ENCODE data around the gene ARHGAP5.
"Not testable (repeated sequence)": the region's sequence is repeated elsewhere in the genome, so short reads cannot be mapped to it uniquely, and the experiment has no call there.

Gene ARHGAP5

DNA sequence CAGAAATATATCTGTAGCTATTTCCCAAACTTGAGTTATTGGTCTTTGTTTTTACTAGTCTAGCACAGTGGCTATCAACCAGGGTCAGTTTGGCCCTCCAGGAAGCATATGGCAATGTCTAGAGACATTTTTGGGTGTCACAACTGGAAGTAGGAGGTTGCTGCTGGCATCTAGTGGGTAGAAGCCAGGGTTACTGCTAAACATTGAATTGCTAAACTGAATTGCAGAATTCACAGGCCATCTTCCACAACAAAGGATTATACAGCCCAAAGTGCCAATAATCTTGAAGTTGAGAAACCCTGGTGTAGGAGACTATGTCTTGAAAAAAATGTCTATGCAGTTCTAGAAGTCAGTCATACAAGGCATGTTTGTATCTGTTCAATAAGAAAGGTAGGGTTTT lies 27.7 kb downstream of the ARHGAP5 start:
- H3K27me3 ChIP-seq (ENCODE audit: insufficient read depth, low read depth, severe bottlenecking) = no peaks in the 10 kb centered on the region
- H3K9me3 ChIP-seq (ENCODE audit: severe bottlenecking) = no peaks in the 10 kb centered on the region
- no peak overlapping the region for H3K27ac ChIP-seq
- TF ChIP-seq, protein P1, sequence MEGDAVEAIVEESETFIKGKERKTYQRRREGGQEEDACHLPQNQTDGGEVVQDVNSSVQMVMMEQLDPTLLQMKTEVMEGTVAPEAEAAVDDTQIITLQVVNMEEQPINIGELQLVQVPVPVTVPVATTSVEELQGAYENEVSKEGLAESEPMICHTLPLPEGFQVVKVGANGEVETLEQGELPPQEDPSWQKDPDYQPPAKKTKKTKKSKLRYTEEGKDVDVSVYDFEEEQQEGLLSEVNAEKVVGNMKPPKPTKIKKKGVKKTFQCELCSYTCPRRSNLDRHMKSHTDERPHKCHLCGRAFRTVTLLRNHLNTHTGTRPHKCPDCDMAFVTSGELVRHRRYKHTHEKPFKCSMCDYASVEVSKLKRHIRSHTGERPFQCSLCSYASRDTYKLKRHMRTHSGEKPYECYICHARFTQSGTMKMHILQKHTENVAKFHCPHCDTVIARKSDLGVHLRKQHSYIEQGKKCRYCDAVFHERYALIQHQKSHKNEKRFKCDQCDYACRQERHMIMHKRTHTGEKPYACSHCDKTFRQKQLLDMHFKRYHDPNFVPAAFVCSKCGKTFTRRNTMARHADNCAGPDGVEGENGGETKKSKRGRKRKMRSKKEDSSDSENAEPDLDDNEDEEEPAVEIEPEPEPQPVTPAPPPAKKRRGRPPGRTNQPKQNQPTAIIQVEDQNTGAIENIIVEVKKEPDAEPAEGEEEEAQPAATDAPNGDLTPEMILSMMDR (IDR thresholded peaks at IDR 0.05; ENCODE audit: low read depth, low read length) = no peak
- H3K36me3 ChIP-seq = no peaks in the 10 kb centered on the region
- DNase-seq = no peak
- H3K4me3 ChIP-seq (ENCODE audit: low read depth, low read length) = no peak overlapping the region

DNA sequence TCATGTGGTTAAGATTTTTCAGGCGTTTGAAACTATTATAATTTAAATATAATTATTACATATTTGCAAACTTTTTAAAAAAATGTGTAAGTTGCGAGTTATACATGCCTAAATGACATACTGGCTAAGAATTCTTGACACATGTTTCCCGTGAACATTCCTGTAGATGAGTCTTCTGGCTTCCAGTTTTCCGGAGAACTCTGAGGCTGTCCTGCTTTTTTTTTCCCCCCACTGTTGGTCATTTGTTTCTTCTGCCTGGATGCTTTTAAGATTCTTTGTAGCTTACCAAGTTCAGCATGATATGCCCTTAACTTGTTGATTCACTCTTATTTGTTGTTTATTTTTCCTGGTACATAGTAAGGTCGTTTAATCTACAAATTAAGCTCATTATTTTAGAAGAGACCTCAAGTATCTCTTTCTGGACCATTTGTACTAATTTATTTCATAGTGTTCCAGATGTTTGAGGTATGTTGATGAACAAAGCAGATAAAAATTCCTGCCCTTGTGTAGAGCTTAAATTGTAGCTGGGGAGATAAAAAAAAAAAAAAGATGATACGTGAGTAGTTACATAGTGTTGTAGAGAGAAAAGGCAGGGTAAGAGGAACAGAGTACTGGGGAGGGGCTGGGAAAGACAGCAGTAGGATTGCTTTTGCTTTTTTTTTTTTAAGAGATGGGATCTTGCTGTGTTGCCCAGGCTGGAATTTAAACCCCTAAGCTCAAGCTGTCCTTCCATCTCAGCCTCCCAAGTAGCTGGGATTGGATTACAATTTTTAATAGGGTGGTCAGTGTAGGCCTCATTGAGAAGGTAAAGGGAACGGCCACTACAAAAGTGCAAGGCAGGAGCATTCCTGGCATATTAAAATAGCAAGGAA lies 32.8 kb downstream of the ARHGAP5 start:
- DNase-seq = no peak
- Histone ChIP-seq H3K36me3 (no peaks in the 10 kb centered on the region), H3K27me3 (ENCODE audit: insufficient read depth, low read depth, severe bottlenecking) (no peaks in the 10 kb centered on the region), H3K4me3 (ENCODE audit: low read depth, low read length) (no peak overlapping the region), H3K27ac (no peak overlapping the region), H3K9me3 (ENCODE audit: severe bottlenecking) (no peaks in the 10 kb centered on the region)
- TF ChIP-seq, protein P1 (IDR thresholded peaks at IDR 0.05; ENCODE audit: low read depth, low read length) = no peak

DNA sequence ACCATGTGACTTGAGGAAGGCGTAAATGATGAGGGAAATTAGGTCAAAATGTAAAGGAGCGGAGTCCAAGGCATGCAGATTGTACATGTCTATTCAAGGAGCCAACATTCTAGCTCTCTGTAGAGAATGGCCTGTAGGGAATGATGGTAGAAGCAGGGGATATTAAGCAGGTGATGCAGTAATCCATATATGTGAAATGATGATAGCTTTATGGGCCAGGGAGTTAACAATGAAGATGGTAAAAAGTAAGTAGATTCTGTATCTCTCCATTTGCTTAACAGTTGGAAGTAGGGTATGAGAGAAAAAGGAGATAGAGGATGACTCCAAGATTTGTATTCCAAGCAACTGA lies 33.4 kb downstream of the ARHGAP5 start:
- TF ChIP-seq, protein P1 (IDR thresholded peaks at IDR 0.05; ENCODE audit: low read depth, low read length) = no peak

DNA sequence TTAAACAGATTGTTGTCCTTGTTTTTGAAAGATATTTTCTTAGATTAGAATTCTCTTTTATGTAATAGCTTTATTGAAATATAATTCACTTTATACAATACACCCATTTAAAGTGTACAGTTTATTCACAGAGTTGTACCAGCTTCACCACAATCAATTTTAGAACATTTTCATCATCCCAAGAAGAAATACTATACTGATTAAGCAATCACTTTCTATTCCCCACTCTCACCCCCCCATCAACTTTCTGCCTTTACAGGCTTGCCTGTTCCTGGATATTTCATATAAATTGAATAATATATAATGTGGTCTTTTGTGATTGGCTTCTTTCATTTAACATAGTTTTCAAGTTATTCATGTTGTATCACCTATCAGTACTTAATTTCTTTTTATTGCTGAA lies 44.4 kb downstream of the ARHGAP5 start:
- H3K27me3 ChIP-seq (ENCODE audit: insufficient read depth, low read depth, severe bottlenecking) = no peaks in the 10 kb centered on the region
- H3K4me3 ChIP-seq (ENCODE audit: low read depth, low read length) = no peak overlapping the region
- peaks cover 14% of the 10 kb centered on the region for H3K36me3 ChIP-seq
- TF ChIP-seq, protein P1 (IDR thresholded peaks at IDR 0.05; ENCODE audit: low read depth, low read length) = no peak
- H3K9me3 ChIP-seq (ENCODE audit: severe bottlenecking) = no peaks in the 10 kb centered on the region
- no peak for DNase-seq
- H3K27ac ChIP-seq = no peak overlapping the region

More for the DNA sequence above, 33.4 kb downstream of the ARHGAP5 start:
- H3K36me3 ChIP-seq = no peaks in the 10 kb centered on the region
- no peaks in the 10 kb centered on the region for H3K27me3 ChIP-seq (ENCODE audit: insufficient read depth, low read depth, severe bottlenecking)
- no peak overlapping the region for H3K27ac ChIP-seq
- no peak for DNase-seq
- H3K4me3 ChIP-seq (ENCODE audit: low read depth, low read length) = no peak overlapping the region
- no peaks in the 10 kb centered on the region for H3K9me3 ChIP-seq (ENCODE audit: severe bottlenecking)

DNA sequence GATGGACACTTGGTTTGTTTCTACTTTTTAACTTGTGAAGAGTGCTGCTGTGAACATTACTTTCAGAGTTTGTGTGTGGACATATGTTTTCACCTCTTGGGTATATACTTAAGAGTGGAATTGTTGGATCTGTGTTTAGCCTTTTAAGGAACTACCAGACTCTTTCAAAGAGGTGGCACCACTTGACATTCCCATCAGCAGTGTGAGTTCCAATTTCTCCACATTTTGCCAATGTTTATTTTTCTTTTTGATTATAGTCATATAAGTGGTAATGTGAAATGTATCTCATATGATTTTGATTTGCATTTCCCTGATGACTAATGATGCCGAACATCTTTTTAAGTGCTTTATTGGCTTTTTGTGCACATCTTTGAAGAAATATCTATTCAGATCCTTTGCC lies 44.8 kb downstream of the ARHGAP5 start:
- TF ChIP-seq, protein P1 (IDR thresholded peaks at IDR 0.05; ENCODE audit: low read depth, low read length) = no peak
- H3K9me3 ChIP-seq (ENCODE audit: severe bottlenecking) = no peaks in the 10 kb centered on the region
- no peaks in the 10 kb centered on the region for H3K27me3 ChIP-seq (ENCODE audit: insufficient read depth, low read depth, severe bottlenecking)
- H3K27ac ChIP-seq = no peak overlapping the region
- DNase-seq = no peak
- no peak overlapping the region for H3K4me3 ChIP-seq (ENCODE audit: low read depth, low read length)
- H3K36me3 ChIP-seq = peaks cover 14% of the 10 kb centered on the region

DNA sequence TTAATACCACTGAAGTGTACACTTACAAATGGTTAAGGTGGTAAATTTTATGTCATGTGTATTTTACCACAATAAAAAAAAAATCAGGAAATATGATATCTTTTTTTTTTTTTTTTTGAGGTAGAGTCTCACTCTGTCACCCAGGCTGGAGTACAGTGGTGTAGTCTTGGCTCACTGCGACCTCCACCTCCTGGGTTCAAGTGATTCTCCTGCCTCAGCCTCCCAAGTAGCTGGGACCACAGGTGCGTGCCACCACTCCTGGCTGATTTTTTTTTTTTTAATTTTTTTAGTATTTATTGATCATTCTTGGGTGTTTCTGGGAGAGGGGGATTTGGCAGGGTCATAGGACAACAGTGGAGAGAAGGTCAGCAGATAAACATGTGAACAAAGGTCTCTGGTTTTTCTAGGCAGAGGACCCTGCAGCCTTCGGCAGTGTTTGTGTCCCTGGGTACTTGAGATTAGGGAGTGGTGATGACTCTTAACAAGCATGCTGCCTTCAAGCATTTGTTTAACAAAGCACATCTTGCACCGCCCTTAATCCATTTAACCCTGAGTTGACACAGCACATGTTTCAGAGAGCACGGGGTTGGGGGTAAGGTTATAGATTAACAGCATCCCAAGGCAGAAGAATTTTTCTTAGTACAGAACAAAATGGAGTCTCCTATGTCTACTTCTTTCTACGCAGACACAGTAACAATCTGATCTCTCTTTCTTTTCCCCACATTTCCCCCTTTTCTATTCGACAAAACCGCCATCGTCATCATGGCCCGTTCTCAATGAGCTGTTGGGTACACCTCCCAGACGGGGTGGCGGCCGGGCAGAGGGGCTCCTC lies 50.0 kb downstream of the ARHGAP5 start:
- H3K4me3 ChIP-seq (ENCODE audit: low read depth, low read length); H3K36me3 ChIP-seq; DNase-seq; H3K27ac ChIP-seq; H3K9me3 ChIP-seq (ENCODE audit: severe bottlenecking); H3K27me3 ChIP-seq (ENCODE audit: insufficient read depth, low read depth, severe bottlenecking): not testable (repeated sequence)

DNA sequence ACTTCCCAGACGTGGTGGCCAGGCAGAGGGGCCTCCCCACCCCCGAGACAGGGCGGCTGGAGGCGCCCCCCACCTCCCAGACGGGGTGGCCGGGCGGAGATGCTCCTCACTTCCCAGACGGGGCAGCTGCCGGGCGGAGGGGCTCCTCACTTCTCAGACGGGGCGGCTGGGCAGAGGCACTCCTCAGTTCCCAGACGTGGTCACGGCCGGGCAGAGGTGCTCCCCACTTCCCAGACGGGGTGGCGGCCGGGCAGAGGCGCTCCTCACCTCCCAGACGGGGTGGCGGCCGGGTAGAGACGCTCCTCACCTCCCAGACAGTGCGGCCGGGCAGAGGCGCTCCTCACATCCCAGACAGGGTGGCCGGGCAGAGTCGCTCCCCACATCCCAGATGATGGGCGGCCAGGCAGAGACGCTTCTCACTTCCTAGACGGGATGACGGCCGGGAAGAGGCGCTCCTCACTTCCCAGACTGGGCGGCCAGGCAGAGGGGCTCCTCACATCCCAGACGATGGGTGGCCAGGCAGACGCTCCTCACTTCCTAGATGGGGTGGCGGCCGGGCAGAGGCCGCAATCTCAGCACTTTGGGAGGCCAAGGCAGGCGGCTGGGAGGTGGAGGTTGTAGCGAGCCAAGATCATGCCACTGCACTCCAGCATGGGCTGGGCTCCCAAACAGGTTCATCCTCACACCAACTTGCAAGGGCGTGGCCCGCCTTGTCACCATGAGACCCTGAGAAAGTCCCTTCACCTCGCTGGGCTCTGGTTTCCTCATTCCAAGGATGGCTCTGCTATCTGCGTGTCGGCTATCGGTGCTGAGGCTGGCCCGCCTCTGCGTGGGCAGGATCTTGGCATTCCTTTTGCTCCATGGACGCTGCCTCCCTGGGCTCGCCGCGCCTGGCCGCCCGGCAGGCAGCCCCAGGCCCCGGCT lies 50.9 kb downstream of the ARHGAP5 start:
- not testable (repeated sequence) for H3K9me3 ChIP-seq (ENCODE audit: severe bottlenecking); H3K4me3 ChIP-seq (ENCODE audit: low read depth, low read length); H3K27ac ChIP-seq; H3K27me3 ChIP-seq (ENCODE audit: insufficient read depth, low read depth, severe bottlenecking); DNase-seq; H3K36me3 ChIP-seq

Data from WERI-Rb-1 (cell line).